Stimulated activated CD8-positive, alpha-beta memory T cell treated with anti-CD3 and anti-CD28 coated beads, Interleukin-7, amount 100 ng/mL, for 4 hours (primary cell): Measurements from ENCODE around the gene DPT.
"Not testable (repeated sequence)": the region's sequence is repeated elsewhere in the genome, so short reads cannot be mapped to it uniquely, and the experiment has no call there.

Experiments used
- DNase-seq, 2 donors: peaks; one replicate each; pipeline ENCODE4 v3.0.0-alpha.2; 2020; ENCODE audit warnings: low read depth in 2 of 2

DPT gene

DNA sequence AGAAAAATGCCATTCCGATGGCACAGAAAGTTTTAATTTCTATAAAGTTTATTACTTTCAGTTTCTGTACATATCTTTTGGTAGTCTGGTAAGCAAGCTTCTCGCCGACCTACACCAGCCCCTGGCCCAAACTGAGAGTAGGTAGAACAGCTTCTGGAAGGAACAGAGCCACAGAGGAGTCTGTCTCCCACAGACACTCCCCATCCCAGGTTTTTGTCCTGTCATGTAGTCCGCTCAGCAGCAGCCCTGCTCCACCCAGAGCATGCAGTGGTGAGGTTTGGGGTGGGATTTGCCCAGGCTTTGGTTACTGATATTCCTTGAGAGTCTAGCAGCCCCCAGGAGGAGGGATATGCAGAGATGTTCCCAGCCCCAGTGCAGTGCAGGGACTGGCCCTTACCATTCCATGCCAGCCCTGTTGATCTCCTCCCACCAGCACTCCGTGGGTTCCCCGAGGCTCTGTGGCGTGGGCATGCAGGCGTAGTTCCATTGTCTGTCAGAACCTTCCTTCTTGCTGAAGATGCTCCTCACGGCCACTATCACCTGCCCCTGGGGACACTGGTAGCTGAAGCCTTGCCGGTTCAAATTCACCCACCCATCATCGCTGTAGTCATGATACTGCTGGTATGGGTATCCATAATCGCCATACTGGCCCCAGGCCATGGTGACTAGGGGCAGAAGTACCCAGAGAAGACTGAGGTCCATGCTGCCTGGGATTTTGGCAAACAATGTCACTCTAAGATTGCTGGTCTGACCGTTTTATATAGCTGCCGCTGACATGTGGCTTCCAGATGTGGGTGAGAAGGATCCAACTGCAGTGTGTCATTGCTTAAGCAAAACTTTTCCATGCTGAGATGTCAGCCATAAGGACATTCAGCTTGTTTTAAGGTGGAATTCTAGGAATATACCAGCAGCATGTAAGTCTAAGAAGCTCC lies at the start of gene DPT:
DPT (minus strand) TSS at position 734 of the 932 bp plus-strand sequence; CDS start at position 702, 32 bp downstream.
- no peak for DNase-seq

DNA sequence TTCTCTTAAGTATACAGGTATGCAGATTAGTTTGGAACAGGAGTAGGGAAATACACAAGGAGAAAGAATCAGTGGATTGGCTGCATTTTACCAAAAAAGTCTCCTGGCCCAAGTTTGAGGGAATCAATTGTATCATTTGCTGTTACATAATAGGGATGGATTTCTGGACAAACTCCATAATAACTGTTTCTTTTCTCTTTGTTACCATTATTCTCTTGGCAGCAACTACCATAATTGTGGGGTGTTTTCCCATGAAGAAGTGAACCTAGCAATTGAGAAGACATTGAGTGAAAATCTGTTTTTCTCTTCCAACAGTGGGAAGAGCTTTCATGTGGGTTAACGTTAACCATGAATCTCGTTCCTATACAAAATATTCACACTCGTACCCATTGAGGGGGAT lies 46.4 kb upstream of the DPT start:
- no peak for DNase-seq

- no peak for DNase-seq
Observed at GRCh38 chr1:168774241-168774640, 45.2 kb upstream of the DPT start.

DNA sequence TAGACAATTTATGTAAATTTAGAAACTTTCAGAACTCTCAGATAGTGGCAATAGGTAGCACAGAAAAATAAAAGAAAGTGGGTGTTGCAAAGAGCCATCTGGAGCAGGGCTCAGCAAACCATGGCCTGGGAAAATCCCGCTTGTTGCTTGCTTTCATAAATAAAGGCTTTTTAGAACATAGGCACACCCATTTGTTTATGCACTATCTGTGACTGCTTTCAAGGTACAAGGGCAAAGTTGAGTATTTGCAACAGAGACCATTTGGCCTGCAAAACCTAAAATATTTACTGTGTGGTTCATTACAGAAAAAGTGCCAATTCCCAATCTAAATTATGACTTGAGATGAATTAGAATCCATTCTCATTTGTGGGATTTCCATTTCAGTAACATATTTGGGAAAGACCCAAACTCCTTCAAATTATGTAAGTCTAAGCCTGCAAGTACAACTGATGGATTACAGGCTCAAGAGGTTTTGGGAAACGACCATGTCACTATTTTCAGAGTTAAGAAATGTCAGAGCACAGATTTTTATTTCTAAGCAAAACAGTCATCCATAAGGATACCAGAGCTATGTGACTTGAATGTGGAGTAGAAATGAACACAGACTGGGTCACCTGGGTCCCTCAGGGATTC lies 43.5 kb upstream of the DPT start:
- no peak for DNase-seq

GRCh38 chr1:168771104-168771630 lies 42.2 kb upstream of the DPT start:
- DNase-seq: no peak

GRCh38 chr1:168769893-168770292 lies 40.9 kb upstream of the DPT start:
- DNase-seq: not testable (repeated sequence)

- no peak for DNase-seq
Observed at GRCh38 chr1:168767894-168768584, 39.0 kb upstream of the DPT start.

- DNase-seq: no peak
Observed at GRCh38 chr1:168766568-168766967, 37.6 kb upstream of the DPT start.

- DNase-seq: no peak
Observed at GRCh38 chr1:168763031-168763430, 34.0 kb upstream of the DPT start.

- DNase-seq: no peak
Observed at GRCh38 chr1:168762473-168762872, 33.5 kb upstream of the DPT start.

DNA sequence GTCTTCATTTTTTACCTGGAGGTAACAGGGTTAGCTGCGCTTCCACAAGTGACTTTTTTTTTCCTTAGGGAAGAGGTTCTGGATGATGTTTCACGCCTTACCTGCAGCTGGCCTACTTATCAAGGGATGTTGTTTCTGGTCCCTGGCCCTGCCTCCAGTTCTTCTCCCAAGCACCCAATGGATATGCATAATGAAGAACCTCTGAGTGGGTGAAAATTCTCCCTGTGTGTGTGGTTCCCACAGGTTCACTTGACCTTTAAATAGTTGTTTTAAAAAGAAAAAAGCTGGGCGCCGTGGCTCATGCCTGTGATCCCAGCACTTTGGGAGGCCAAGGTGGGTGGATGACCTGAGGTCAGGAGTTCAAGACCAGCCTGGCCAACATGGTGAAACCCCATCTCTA lies 31.8 kb upstream of the DPT start:
- no peak for DNase-seq

DNA sequence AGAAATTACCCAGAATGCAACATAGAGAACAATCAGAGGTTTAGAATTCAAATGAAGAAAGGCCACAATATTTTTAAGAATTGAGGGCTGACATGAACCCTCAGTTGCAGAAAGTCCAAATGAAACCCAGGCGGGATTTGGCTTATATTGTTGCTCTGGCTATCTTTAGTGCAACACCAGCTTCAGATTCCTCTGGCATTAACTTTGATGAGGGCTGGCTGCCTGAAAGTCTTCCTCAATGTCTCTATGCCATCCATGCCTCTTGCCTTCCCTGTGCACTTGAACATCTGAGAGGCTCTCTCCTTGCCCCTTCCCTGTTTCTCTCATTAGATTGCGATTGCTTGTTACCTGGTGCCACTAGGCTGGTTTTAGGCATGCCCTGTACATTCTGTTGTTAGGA lies 31.2 kb upstream of the DPT start:
- DNase-seq: no peak

GRCh38 chr1:168759077-168759476 lies 30.1 kb upstream of the DPT start:
- DNase-seq: no peak

GRCh38 chr1:168758503-168758902 lies 29.5 kb upstream of the DPT start:
- DNase-seq: no peak

DNA sequence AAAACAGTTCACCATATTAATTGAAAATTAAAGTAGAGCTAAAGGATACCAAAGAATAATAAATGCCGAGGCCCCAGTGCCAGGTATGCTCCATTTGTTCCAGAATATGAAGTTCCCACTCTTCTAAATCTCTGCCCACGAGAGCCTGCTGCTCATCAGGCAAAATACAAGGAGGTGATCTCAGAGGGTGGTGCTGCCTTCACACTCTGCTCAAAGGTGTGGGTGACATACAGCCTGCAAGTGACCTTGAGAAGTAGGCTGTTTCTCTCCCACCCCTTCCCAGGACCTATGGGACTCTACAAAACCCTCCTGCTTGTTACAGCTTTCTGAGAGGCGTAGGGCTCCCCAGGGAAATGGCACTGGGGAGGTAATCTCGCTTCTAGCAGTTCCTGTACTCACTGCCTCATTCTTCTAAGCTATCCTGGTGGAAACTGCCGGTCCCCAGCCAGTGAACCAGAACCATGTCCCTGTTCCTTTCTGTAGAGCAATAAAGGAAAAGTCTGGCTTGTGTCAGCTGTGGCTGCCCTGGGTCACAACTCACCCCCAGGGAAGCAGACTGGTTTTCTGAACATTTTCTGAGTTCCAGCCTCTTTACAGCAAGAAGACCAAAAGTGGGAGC lies 26.9 kb upstream of the DPT start:
- DNase-seq: no peak

- no peak for DNase-seq
Observed at GRCh38 chr1:168752171-168752832, 23.3 kb upstream of the DPT start.

GRCh38 chr1:168751195-168751650 lies 22.2 kb upstream of the DPT start:
- DNase-seq: no peak

GRCh38 chr1:168742994-168743650 lies 14.1 kb upstream of the DPT start:
- DNase-seq: no peak

DNA sequence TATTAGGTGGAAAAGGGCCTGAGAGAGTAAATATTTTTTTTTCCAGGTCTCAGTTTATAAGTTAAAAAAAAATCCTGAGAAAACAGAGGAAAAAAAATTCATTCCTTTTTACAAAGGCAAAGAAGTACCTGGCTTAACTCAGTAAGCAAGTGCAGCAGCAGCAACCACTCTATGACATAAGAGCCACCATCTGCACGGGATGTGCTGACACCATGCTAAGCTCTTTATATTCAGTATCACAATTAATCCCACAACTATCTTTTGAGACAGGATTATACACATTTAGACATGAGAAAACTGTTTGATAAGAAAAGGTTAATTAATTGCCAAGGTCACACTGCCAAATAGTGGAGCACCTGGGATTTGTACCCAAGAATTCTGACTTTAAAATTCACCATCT lies 13.4 kb upstream of the DPT start:
- DNase-seq: no peak

DNA sequence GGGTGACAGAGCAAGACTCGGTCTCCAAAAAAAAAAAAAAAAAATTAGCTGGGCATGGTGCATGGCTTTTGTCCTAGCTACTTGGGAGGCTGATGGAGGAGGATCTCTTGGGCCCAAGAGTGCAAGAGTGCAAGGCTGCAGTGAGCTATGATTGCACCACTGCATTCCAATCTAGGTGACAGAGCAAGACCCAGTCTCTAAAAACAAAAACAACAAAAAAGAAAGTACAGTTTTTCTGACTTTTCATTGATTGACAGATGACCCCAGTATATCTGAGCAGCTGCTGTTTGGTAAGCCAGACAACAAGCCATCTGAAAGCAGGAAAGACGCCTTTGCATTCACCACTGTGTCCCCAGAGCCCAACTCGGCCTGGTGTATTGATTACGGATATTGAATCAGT lies 10.9 kb upstream of the DPT start:
- no peak for DNase-seq

DNA sequence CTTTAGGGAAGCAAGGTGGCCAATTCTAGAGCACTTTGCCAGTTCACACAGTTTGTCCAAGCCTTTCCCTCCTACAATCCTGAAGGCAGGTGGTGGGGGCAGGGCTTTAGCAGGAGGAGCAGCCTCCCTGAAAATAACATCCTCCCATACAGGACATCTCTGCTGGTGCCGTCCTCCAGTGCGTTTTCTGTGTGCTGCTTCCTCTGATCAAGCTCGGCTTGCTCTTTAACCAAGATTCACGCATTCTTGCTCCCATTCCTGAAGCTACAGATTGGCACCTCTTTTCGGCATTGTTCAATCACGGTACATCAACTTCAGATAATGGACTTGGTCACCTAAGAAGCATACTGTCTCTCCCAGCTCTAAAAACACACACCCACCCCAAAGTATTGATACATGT lies 7.5 kb upstream of the DPT start:
- no peak for DNase-seq
